ENCODE data around the gene SLC33A1. TPM values are rescaled to one million over a fixed set of nuclear protein-coding genes. Genes with fewer than 3 reads are reported as not detected.

Gene SLC33A1
- total and polyA plus RNA-seq, 2 of the 13 experiments (the other 11 are each of a cell fraction or from before 2014, with no cell fraction given), result 20.0 to 32.1 TPM

DNA sequence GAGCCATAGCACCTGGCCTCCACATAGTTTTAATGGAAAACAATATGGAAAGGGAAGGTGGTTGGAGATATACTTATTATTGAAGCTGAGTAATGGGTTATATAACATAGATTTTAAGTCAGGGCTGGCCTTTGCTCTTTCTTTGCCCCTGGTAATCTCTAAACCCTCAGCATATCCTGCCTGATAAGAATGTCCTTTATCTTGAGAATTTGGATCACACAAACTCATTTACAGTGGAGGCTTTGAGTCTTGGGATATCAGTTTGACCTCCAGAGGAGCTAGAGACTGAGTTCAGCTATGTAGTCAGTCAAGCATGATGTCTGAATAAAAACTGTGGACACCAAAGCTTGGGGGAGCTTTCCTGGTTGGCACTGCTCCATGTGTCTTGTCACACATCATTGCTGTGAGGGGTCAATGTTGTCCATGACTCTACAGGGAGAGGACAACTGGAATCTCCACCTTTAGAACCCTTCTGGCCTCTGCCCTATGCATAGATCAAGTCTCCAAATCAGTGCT lies 39.1 kb downstream of the SLC33A1 start:
- Histone ChIP-seq H3K79me2 (ENCODE audit: insufficient read depth, low read length) (no peaks in the 10 kb centered on the region), H3K27ac (ENCODE audit: extremely low read length, insufficient read depth, low read length) (no peak overlapping the region), H3K4me3 (replicated peaks in 1 of 3; ENCODE audit: insufficient read depth in 1 of 3, low read depth in 2 of 3, low read length in 3 of 3) (no peak overlapping the region), H3K36me3 (replicated peaks in 1 of 2; ENCODE audit: control insufficient read depth in 1 of 2, insufficient read depth in 2 of 2, low read length in 2 of 2) (no peaks in the 10 kb centered on the region), H3K27me3 (ENCODE audit: control insufficient read depth in 1 of 2, insufficient read depth in 2 of 2, low read length in 2 of 2) (no peaks in the 10 kb centered on the region), H3K4me2 (ENCODE audit: low read depth, low read length) (no peak overlapping the region), H3K9ac (ENCODE audit: insufficient read depth, low read depth, low read length) (no peak overlapping the region), H3K4me1 (ENCODE audit: insufficient read depth, low read length) (peaks cover 10% of the 10 kb centered on the region; the same call in 1 of the 2 replicates), H2AFZ (ENCODE audit: low read length) (no peak overlapping the region), H4K20me1 (ENCODE audit: insufficient read depth, low read length) (no peaks in the 10 kb centered on the region), H3K9me3 (ENCODE audit: low read length) (no peaks in the 10 kb centered on the region)
- no peak for FAIRE-seq
- POLR2A ChIA-PET, result interaction anchor here (1.5 kb wide), 1 partner anchor 10 kb away, joined by 3 read pairs; no protein-coding TSS in a partner anchor
- no TSS peak for BruUV-seq (replicated peaks)
- peak; percentile 51 for ATAC-seq
- no peak for DNase-seq (ENCODE audit: low spot score)
- CTCF ChIA-PET (ENCODE audit: low intra/inter-chr PET ratio, low total read pairs), result no interaction called here
- intact Hi-C loops (cut with micrococcal nuclease; ENCODE audit: unreplicated experiment), result no loop called here
- TF ChIP-seq ZNF839 (CRISPR knock-in tag; IDR thresholded peaks at IDR 0.05; ENCODE audit: borderline replicate concordance) (no peak), SRSF1 (optimal IDR thresholded peaks at IDR 0.05; ENCODE audit: low read depth, low read length) (no peak), MEF2D (CRISPR knock-in tag; IDR thresholded peaks at IDR 0.05) (no peak), KDM5A (IDR thresholded peaks at IDR 0.05; ENCODE audit: borderline replicate concordance, low read length) (no peak), CHCHD3 (CRISPR knock-in tag; IDR thresholded peaks at IDR 0.05) (no peak), DMTF1 (CRISPR knock-in tag; IDR thresholded peaks at IDR 0.05) (no peak), DPF2 (CRISPR knock-in tag; IDR thresholded peaks at IDR 0.05; ENCODE audit: borderline replicate concordance, low read depth) (no peak), CCAR2 (optimal IDR thresholded peaks at IDR 0.05; ENCODE audit: low read depth, low read length) (no peak), ZBTB42 (CRISPR knock-in tag; IDR thresholded peaks at IDR 0.05) (no peak), GMEB1 (CRISPR knock-in tag; IDR thresholded peaks at IDR 0.05; ENCODE audit: borderline replicate concordance) (no peak)
- TF ChIP-seq, protein P1, sequence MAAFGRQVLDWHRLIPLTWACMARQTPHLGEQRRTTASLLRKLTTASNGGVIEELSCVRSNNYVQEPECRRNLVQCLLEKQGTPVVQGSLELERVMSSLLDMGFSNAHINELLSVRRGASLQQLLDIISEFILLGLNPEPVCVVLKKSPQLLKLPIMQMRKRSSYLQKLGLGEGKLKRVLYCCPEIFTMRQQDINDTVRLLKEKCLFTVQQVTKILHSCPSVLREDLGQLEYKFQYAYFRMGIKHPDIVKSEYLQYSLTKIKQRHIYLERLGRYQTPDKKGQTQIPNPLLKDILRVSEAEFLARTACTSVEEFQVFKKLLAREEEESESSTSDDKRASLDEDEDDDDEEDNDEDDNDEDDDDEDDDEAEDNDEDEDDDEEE (CRISPR knock-in tag; IDR thresholded peaks at IDR 0.05), result no peak
- TF ChIP-seq, protein P2, sequence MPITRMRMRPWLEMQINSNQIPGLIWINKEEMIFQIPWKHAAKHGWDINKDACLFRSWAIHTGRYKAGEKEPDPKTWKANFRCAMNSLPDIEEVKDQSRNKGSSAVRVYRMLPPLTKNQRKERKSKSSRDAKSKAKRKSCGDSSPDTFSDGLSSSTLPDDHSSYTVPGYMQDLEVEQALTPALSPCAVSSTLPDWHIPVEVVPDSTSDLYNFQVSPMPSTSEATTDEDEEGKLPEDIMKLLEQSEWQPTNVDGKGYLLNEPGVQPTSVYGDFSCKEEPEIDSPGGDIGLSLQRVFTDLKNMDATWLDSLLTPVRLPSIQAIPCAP (CRISPR knock-in tag; IDR thresholded peaks at IDR 0.05; ENCODE audit: low read depth), result no peak
- in situ Hi-C loops (cut with HindIII; ENCODE audit: extremely low pct_ligation_motif_present, low pct_unique_long_range_greater_than_20kb), result no loop called here
